IMR-90 (cell line): Measurements from ENCODE around the gene CST4. TPM values are rescaled to one million over a fixed set of nuclear protein-coding genes. Genes with fewer than 3 reads are reported as not detected.

Source experiments
- ATAC-seq: fragments of 200-7000 bp; cut with Tn5 transposase; 2 replicates; pipeline ENCODE4 v1.9.1; 2020; ENCODE audit warnings: low read depth, mild to moderate bottlenecking, moderate library complexity
- BruUV-seq: library from RNA; stranded (reverse); fragments of 400-500 nt; replicated peaks from 2 replicates; lab custom pipeline; 2021; lab: Mats Ljungman, UMichigan
- CTCF ChIA-PET: fragments of 300-600 bp; formaldehyde crosslinking; extraction: SDS; loops from one replicate; lab custom pipeline; 2021; ENCODE audit warnings: antibody characterized with exemption; lab: Yijun Ruan, JAX
- POLR2A ChIA-PET: fragments of 300-600 bp; sonication (Branson Sonifier 250); formaldehyde crosslinking; loops from one replicate; lab custom pipeline; 2022; ENCODE audit warnings: antibody characterized with exemption; ENCODE audit not compliant: unreplicated experiment; lab: Charles Lee
- DNase-seq: peaks from one replicate; pipeline ENCODE4 v3.0.0; 2013
- H2AFZ ChIP-seq: replicated peaks from 2 replicates; pipeline ENCODE3; 2013; ENCODE audit warnings: low read length, mild to moderate bottlenecking; ENCODE audit not compliant: poor library complexity
- H2AK5ac ChIP-seq: 2 replicates; pipeline ENCODE4 v1.6.1; 2013; ENCODE audit warnings: low read depth, low read length, inconsistent platforms
- H2AK9ac ChIP-seq: replicated peaks from 2 replicates; pipeline ENCODE3; 2013; ENCODE audit warnings: mild to moderate bottlenecking, low read depth, low read length, moderate library complexity; ENCODE audit not compliant: poor library complexity
- H2BK120ac ChIP-seq: 2 replicates; pipeline ENCODE4 v1.6.1; 2013; ENCODE audit warnings: low read depth, low read length, inconsistent platforms
- H2BK15ac ChIP-seq: 3 replicates; pipeline ENCODE4 v1.6.1; 2013; ENCODE audit warnings: low read depth, low read length, inconsistent platforms
- H2BK20ac ChIP-seq: 2 replicates; pipeline ENCODE4 v1.6.1; 2013; ENCODE audit warnings: low read depth, mild to moderate bottlenecking, inconsistent platforms, low read length, moderate library complexity
- H2BK5ac ChIP-seq: 2 replicates; pipeline ENCODE4 v1.6.1; 2013; ENCODE audit warnings: mild to moderate bottlenecking, low read depth, low read length, inconsistent platforms; ENCODE audit not compliant: poor library complexity, severe bottlenecking
- H3K14ac ChIP-seq: replicated peaks from 2 replicates; pipeline ENCODE4 v1.6.1; 2013; ENCODE audit warnings: low read depth, low read length, inconsistent platforms
- H3K18ac ChIP-seq: 2 replicates; pipeline ENCODE4 v1.6.1; 2013; ENCODE audit warnings: low read depth, low read length, control low read depth
- H3K23ac ChIP-seq: 2 replicates; pipeline ENCODE4 v1.6.1; 2013; ENCODE audit warnings: low read depth, low read length, inconsistent platforms
- H3K27ac ChIP-seq: 2 replicates; pipeline ENCODE4 v1.5.1; 2013; ENCODE audit warnings: mild to moderate bottlenecking, control low read depth, low read length; ENCODE audit not compliant: insufficient read depth
- H3K27me3 ChIP-seq: 2 replicates; pipeline ENCODE4 v1.6.1; 2013; ENCODE audit warnings: low read length; ENCODE audit not compliant: control insufficient read depth, insufficient read depth
- H3K36me3 ChIP-seq: 2 replicates; pipeline ENCODE4 v1.6.1; 2013; ENCODE audit warnings: low read length, mixed read lengths; ENCODE audit not compliant: control insufficient read depth, insufficient read depth
- H3K4ac ChIP-seq: 2 replicates; pipeline ENCODE4 v1.6.1; 2013; ENCODE audit warnings: low read depth, low read length, inconsistent platforms
- H3K4me1 ChIP-seq: 2 replicates; pipeline ENCODE4 v1.6.1; 2013; ENCODE audit warnings: low read length, mixed read lengths; ENCODE audit not compliant: control insufficient read depth, insufficient read depth
- H3K4me2 ChIP-seq: 2 replicates; pipeline ENCODE4 v1.6.1; 2013; ENCODE audit warnings: low read depth, mild to moderate bottlenecking, control low read depth, low read length, moderate library complexity
- H3K4me3 ChIP-seq: 2 replicates; pipeline ENCODE4 v1.5.1; 2013; ENCODE audit warnings: low read depth, mild to moderate bottlenecking, control low read depth, low read length, moderate library complexity; ENCODE audit not compliant: insufficient read depth
- H3K56ac ChIP-seq: 2 replicates; pipeline ENCODE4 v1.6.1; 2013; ENCODE audit warnings: low read length, inconsistent platforms; ENCODE audit not compliant: insufficient read depth; ENCODE audit errors: extremely low read depth
- H3K79me1 ChIP-seq, 2 experiments: 2 replicates each; pipeline ENCODE4 v1.6.1; 2013; ENCODE audit warnings: low read length in 2 of 2, inconsistent platforms in 1 of 2, low read depth in 1 of 2
- H3K9ac ChIP-seq: 2 replicates; pipeline ENCODE4 v1.6.1; 2013; ENCODE audit warnings: low read depth, low read length, control low read depth
- H3K9me1 ChIP-seq: 2 replicates; pipeline ENCODE4 v1.6.1; 2013; ENCODE audit warnings: low read length, inconsistent platforms; ENCODE audit not compliant: insufficient read depth
- H3K9me3 ChIP-seq: 2 replicates; pipeline ENCODE4 v1.6.1; 2013; ENCODE audit warnings: low read length; ENCODE audit not compliant: control insufficient read depth, insufficient read depth
- H4K20me1 ChIP-seq: 2 replicates; pipeline ENCODE4 v1.6.1; 2013; ENCODE audit warnings: low read length, inconsistent platforms; ENCODE audit not compliant: insufficient read depth
- H4K5ac ChIP-seq: 2 replicates; pipeline ENCODE4 v1.6.1; 2013; ENCODE audit warnings: mild to moderate bottlenecking, low read depth, low read length, control low read depth
- H4K8ac ChIP-seq, 2 experiments: 2 replicates each; pipeline ENCODE4 v1.6.1; 2013; ENCODE audit warnings: low read depth in 2 of 2, low read length in 2 of 2, control low read depth in 1 of 2, inconsistent platforms in 1 of 2
- H4K91ac ChIP-seq: 2 replicates; pipeline ENCODE4 v1.6.1; 2013; ENCODE audit warnings: low read depth, low read length, inconsistent platforms; ENCODE audit not compliant: insufficient read depth
- BHLHE40 ChIP-seq: fragments of 150-350 bp; IDR thresholded peaks from 2 replicates; pipeline ENCODE4 v1.6.1; 2016; ENCODE audit warnings: mild to moderate bottlenecking, low read depth, low read length
- CHD1 ChIP-seq: IDR thresholded peaks from 2 replicates; pipeline ENCODE4 v1.6.1; 2012; ENCODE audit warnings: low read depth, low read length, improper control_type of control experiment
- CTCF ChIP-seq: conservative IDR thresholded peaks from 2 replicates; pipeline ENCODE4 v1.5.1; 2012; ENCODE audit warnings: mild to moderate bottlenecking, low read depth, low read length, improper control_type of control experiment
- ELK1 ChIP-seq: fragments of 150-350 bp; IDR thresholded peaks from 2 replicates; pipeline ENCODE4 v1.6.1; 2016; ENCODE audit warnings: low read depth, mild to moderate bottlenecking, low read length, moderate library complexity, borderline replicate concordance
- FOS ChIP-seq: fragments of 150-350 bp; IDR thresholded peaks from 2 replicates; pipeline ENCODE4 v1.6.1; 2016; ENCODE audit warnings: low read depth, low read length
- MAFK ChIP-seq: IDR thresholded peaks from 2 replicates; pipeline ENCODE4 v1.6.1; 2012; ENCODE audit warnings: low read depth, low read length, improper control_type of control experiment
- MAZ ChIP-seq: IDR thresholded peaks from 2 replicates; pipeline ENCODE4 v1.6.1; 2012; ENCODE audit warnings: low read depth, mild to moderate bottlenecking, low read length, improper control_type of control experiment, moderate library complexity, borderline replicate concordance
- MXI1 ChIP-seq: IDR thresholded peaks from 2 replicates; pipeline ENCODE4 v1.6.1; 2012; ENCODE audit warnings: low read depth, mild to moderate bottlenecking, low read length, moderate library complexity, borderline replicate concordance
- NFE2L2 ChIP-seq: fragments of 150-350 bp; IDR thresholded peaks from 2 replicates; pipeline ENCODE4 v1.6.1; 2016; ENCODE audit warnings: low read depth, mild to moderate bottlenecking, low read length
- RAD21 ChIP-seq: IDR thresholded peaks from 2 replicates; pipeline ENCODE4 v1.6.1; 2012; ENCODE audit warnings: low read length, improper control_type of control experiment
- RCOR1 ChIP-seq: IDR thresholded peaks from 2 replicates; pipeline ENCODE4 v1.6.1; 2012; ENCODE audit warnings: mild to moderate bottlenecking, low read length, improper control_type of control experiment; ENCODE audit not compliant: insufficient replicate concordance
- RFX5 ChIP-seq: IDR thresholded peaks from 2 replicates; pipeline ENCODE4 v1.8.0; 2012; ENCODE audit warnings: low read depth, mild to moderate bottlenecking, low read length, moderate library complexity
- SMC3 ChIP-seq: fragments of 150-350 bp; IDR thresholded peaks from 2 replicates; pipeline ENCODE4 v1.6.1; 2016; ENCODE audit warnings: low read depth, mild to moderate bottlenecking, antibody characterized with exemption, low read length, moderate library complexity
- USF2 ChIP-seq: fragments of 150-350 bp; IDR thresholded peaks from 2 replicates; pipeline ENCODE4 v1.6.1; 2017; ENCODE audit warnings: mild to moderate bottlenecking, antibody characterized with exemption, low read length, low read depth
- WGBS, 2 experiments: methylation state at CpG; one replicate each; pipeline versions ENCODE4 v1.1.5 to v1.1.7; 2013; ENCODE audit warnings: missing lambda C conversion rate in 2 of 2; ENCODE audit not compliant: insufficient read length in 1 of 2; ENCODE audit errors: extremely low coverage in 2 of 2; 5-methylcytosine and 5-hydroxymethylcytosine counted together
- dilution Hi-C: fragments of 300-500 bp; cut with HindIII; formaldehyde crosslinking; loops from one replicate; pipeline ENCODE4 v1.14.3; 2018; ENCODE audit warnings: low sequenced_read_pairs; ENCODE audit not compliant: unreplicated experiment
- in situ Hi-C: fragments of 300-500 bp; cut with MboI; formaldehyde crosslinking; loops from 3 replicates; pipeline ENCODE4 v1.14.3; 2019; ENCODE audit warnings: low sequenced_read_pairs, inconsistent platforms, mixed read lengths
- intact Hi-C: fragments of 100-400 bp; cut with micrococcal nuclease; formaldehyde crosslinking; loops from 2 replicates; pipeline ENCODE4 v1.10.0; 2022
- polyA plus RNA-seq, 3 experiments: library from polyadenylated mRNA; depleted of rRNA; stranded (reverse); fragments of >200 nt; gene quantifications; 2 replicates each; pipeline ENCODE4 v1.2.3, GENCODE V29; 2012; ENCODE audit warnings: low replicate concordance in 1 of 3
- total RNA-seq: library from RNA; depleted of rRNA; stranded (reverse); fragments of >200 nt; gene quantifications from 2 replicates; pipeline ENCODE4 v1.2.3, GENCODE V29; 2012

CST4 gene
- total and polyA plus RNA-seq, 2 of the 4 experiments (the other 2 are of a cell fraction) = not detected

- TF ChIP-seq MXI1 (no peak), MAZ (no peak), CHD1 (no peak)
Observed at GRCh38 chr20:23673209-23673608, 15.6 kb downstream of the CST4 start (continued).

GRCh38 chr20:23672158-23672557 is 16.7 kb downstream of the CST4 start:
- POLR2A ChIA-PET = no interaction called here
- intact Hi-C loops (no loop called here), in situ Hi-C loops (no loop called here), dilution Hi-C loops (no loop called here)
- no peak overlapping the region for H2BK20ac ChIP-seq
- WGBS, 2 experiments = no CpG with 5 or more reads among the region's 1 CpG
- H3K4me3 ChIP-seq = no peak overlapping the region
- no peak overlapping the region for H3K14ac ChIP-seq
- H3K56ac ChIP-seq = no peak overlapping the region
- H3K27me3 ChIP-seq = peaks cover 2% of the 10 kb centered on the region
- no peak overlapping the region for H4K8ac ChIP-seq
- no peak overlapping the region for H4K91ac ChIP-seq
- H3K4ac ChIP-seq = no peak overlapping the region
- no peak overlapping the region for H3K9ac ChIP-seq
- no peaks in the 10 kb centered on the region for H3K9me3 ChIP-seq
- no peaks in the 10 kb centered on the region for H3K9me1 ChIP-seq
- no peaks in the 10 kb centered on the region for H3K79me1 ChIP-seq
- H2AK5ac ChIP-seq = no peak overlapping the region
- H3K36me3 ChIP-seq = no peaks in the 10 kb centered on the region
- H4K5ac ChIP-seq = no peak overlapping the region
- H3K27ac ChIP-seq = no peak overlapping the region
- CTCF ChIA-PET = no interaction called here
- H3K4me1 ChIP-seq = no peaks in the 10 kb centered on the region
- no peak overlapping the region for H2AFZ ChIP-seq
- DNase-seq (no peak), ATAC-seq (no peak)
- H3K18ac ChIP-seq = no peak overlapping the region
- no peak overlapping the region for H3K4me2 ChIP-seq
- TF ChIP-seq RCOR1 (no peak), BHLHE40 (no peak), RFX5 (no peak), USF2 (no peak), CHD1 (no peak), NFE2L2 (no peak), MAFK (no peak), CTCF (no peak), ELK1 (no peak), SMC3 (no peak), RAD21 (no peak), FOS (no peak)
- H2BK5ac ChIP-seq = no peak overlapping the region
- no peak overlapping the region for H2BK15ac ChIP-seq
- no peaks in the 10 kb centered on the region for H4K20me1 ChIP-seq
- no TSS peak for BruUV-seq
- no peak overlapping the region for H2BK120ac ChIP-seq
- H3K23ac ChIP-seq = no peak overlapping the region
- H2AK9ac ChIP-seq = no peak overlapping the region
